Caco-2 (cell line): ENCODE measurements around the gene MX2. TPM values are rescaled to one million over a fixed set of nuclear protein-coding genes. Genes with fewer than 3 reads are reported as not detected.
"Not testable (repeated sequence)": the region's sequence is repeated elsewhere in the genome, so short reads cannot be mapped to it uniquely, and the experiment has no call there.

Experiments
- BruUV-seq: library from RNA; stranded (reverse); fragments of 400-500 nt; replicated peaks from 2 replicates; lab custom pipeline; 2021; lab: Mats Ljungman, UMichigan
- CTCF ChIA-PET: fragments of 300-600 bp; sonication (Branson Sonifier 250); formaldehyde crosslinking; loops from one replicate; lab custom pipeline; 2022; ENCODE audit warnings: antibody characterized with exemption; lab: Charles Lee
- POLR2A ChIA-PET: fragments of 300-600 bp; sonication (Branson Sonifier 250); formaldehyde crosslinking; loops from one replicate; lab custom pipeline; 2022; ENCODE audit warnings: antibody characterized with exemption; lab: Charles Lee
- DNase-seq, 2 experiments: peaks; one replicate each; pipeline versions ENCODE4 v3.0.0 to v3.0.0-alpha.2; 2020 to 2022
- H3K27me3 ChIP-seq: replicated peaks from 2 replicates; pipeline ENCODE4 v1.6.0; 2011; ENCODE audit warnings: low read length; ENCODE audit not compliant: control insufficient read depth, insufficient read depth
- H3K36me3 ChIP-seq: 2 replicates; pipeline ENCODE4 v1.5.1; 2011; ENCODE audit warnings: low read length; ENCODE audit not compliant: control insufficient read depth, insufficient read depth
- H3K4me1 ChIP-seq: fragments of 250-450 bp; sonication (Bioruptor Pico); 2 replicates; pipeline ENCODE4 v1.5.1; 2020; ENCODE audit warnings: mild to moderate bottlenecking
- H3K4me3 ChIP-seq: 2 replicates; pipeline ENCODE4 v1.5.1; 2011; ENCODE audit warnings: low read depth, mild to moderate bottlenecking, control low read depth, low read length
- H3K9me3 ChIP-seq: fragments of 250-450 bp; sonication (Bioruptor Pico); 2 replicates; pipeline ENCODE4 v1.5.1; 2020; ENCODE audit warnings: mild to moderate bottlenecking, moderate library complexity
- H3K27ac Mint-ChIP-seq: one replicate; pipeline ENCODE4 v1.8.0; 2022; ENCODE audit warnings: mixed read lengths; ENCODE audit not compliant: unreplicated experiment
- H3K27me3 Mint-ChIP-seq: one replicate; pipeline ENCODE4 v1.8.0; 2022; ENCODE audit warnings: mixed read lengths; ENCODE audit not compliant: insufficient read depth, unreplicated experiment
- H3K36me3 Mint-ChIP-seq: one replicate; pipeline ENCODE4 v1.8.0; 2022; ENCODE audit warnings: mild to moderate bottlenecking, mixed read lengths; ENCODE audit not compliant: insufficient read depth, unreplicated experiment
- H3K4me1 Mint-ChIP-seq: one replicate; pipeline ENCODE4 v1.8.0; 2022; ENCODE audit warnings: low read depth, mixed read lengths; ENCODE audit not compliant: unreplicated experiment
- H3K4me3 Mint-ChIP-seq: one replicate; pipeline ENCODE4 v1.8.0; 2022; ENCODE audit warnings: mild to moderate bottlenecking, moderate library complexity, mixed read lengths; ENCODE audit not compliant: unreplicated experiment
- H3K9me3 Mint-ChIP-seq: one replicate; pipeline ENCODE4 v1.8.0; 2022; ENCODE audit warnings: mixed read lengths; ENCODE audit not compliant: unreplicated experiment
- intact Hi-C: fragments of 100-400 bp; cut with micrococcal nuclease; formaldehyde crosslinking; loops from one replicate; pipeline ENCODE4 v1.10.0; 2022; ENCODE audit not compliant: unreplicated experiment
- total RNA-seq: library from RNA; stranded (reverse); gene quantifications from 2 replicates; pipeline ENCODE4 v1.2.3, GENCODE V29; 2022
- TF ChIP-seq, protein P1 (sequence below), 2 experiments: fragments of 200-600 bp in 1 of 2; IDR thresholded peaks; 1 replicate in 1 of 2; 2 replicates in 1 of 2; pipeline versions ENCODE4 v1.5.1 to v1.8.0; 2011 to 2022; ENCODE audit warnings: antibody characterized with exemption in 1 of 2, control low read depth in 1 of 2, inconsistent platforms in 1 of 2, low read depth in 1 of 2, low read length in 1 of 2, mild to moderate bottlenecking in 1 of 2, moderate library complexity in 1 of 2; ENCODE audit not compliant: insufficient read depth in 1 of 2, severe bottlenecking in 1 of 2, unreplicated experiment in 1 of 2

Gene MX2
- total RNA-seq, 1 experiment from 2014 or later, result 0.84 TPM

DNA sequence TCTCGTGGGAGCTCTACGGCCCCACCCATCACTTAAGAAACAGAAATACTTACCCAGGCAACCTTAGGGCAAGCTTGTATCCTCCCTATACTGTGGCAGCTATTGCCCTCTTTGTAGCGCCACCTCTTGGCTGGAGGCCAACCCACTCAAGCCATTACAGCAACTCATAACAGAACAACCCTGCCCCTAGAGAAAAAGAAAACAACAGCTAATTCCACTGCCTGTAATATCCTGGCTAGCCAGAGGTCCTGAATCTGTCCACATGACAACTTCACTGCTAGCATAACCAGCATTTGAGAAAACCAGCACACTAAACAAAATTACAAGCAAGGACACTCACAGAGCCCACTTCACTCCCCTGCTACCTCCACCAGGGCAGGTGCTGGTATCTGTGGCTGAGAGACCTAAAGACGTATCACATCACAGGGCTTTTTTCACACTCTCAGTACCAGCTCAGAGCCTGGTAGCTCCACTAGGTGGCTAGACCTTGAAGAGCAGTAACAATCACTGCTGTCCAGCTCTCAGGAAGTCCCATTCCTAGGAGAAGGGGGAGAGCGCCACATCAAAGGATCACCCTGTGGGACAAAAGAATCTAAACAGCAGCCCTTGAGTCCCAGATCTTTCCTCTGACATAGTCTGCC lies 49.7 kb downstream of the MX2 start:
- H3K36me3 ChIP-seq, result no peaks in the 10 kb centered on the region
- no peaks in the 10 kb centered on the region; the same call in 1 of the 2 replicates for H3K9me3 ChIP-seq
- H3K4me3 ChIP-seq, result no peak overlapping the region
- peak overlapping the region; percentile 19 for H3K27ac Mint-ChIP-seq
- intact Hi-C loops, result no loop called here
- ChIA-PET POLR2A (no interaction called here), CTCF (interaction anchor here (1.1 to 1.6 kb wide), 3 partner anchors 13 to 128 kb away, joined by 3 to 5 read pairs (median 4); no protein-coding TSS in a partner anchor)
- H3K36me3 Mint-ChIP-seq, result no peaks in the 10 kb centered on the region
- TF ChIP-seq, protein P1, sequence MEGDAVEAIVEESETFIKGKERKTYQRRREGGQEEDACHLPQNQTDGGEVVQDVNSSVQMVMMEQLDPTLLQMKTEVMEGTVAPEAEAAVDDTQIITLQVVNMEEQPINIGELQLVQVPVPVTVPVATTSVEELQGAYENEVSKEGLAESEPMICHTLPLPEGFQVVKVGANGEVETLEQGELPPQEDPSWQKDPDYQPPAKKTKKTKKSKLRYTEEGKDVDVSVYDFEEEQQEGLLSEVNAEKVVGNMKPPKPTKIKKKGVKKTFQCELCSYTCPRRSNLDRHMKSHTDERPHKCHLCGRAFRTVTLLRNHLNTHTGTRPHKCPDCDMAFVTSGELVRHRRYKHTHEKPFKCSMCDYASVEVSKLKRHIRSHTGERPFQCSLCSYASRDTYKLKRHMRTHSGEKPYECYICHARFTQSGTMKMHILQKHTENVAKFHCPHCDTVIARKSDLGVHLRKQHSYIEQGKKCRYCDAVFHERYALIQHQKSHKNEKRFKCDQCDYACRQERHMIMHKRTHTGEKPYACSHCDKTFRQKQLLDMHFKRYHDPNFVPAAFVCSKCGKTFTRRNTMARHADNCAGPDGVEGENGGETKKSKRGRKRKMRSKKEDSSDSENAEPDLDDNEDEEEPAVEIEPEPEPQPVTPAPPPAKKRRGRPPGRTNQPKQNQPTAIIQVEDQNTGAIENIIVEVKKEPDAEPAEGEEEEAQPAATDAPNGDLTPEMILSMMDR (IDR thresholded peaks at IDR 0.05; ENCODE audit: insufficient read depth in 1 of 2, low read depth in 1 of 2, low read length in 1 of 2, severe bottlenecking in 1 of 2, unreplicated experiment in 1 of 2), result peak in 1 of 2 experiments; percentile 20
- peaks cover 3% of the 10 kb centered on the region; the same call in 1 of the 2 replicates for H3K4me1 ChIP-seq
- H3K27me3 Mint-ChIP-seq, result no peaks in the 10 kb centered on the region
- DNase-seq, result no peak
- no peak overlapping the region for H3K4me3 Mint-ChIP-seq
- peaks cover 10% of the 10 kb centered on the region for H3K9me3 Mint-ChIP-seq
- no peaks in the 10 kb centered on the region for H3K27me3 ChIP-seq
- H3K4me1 Mint-ChIP-seq, result no peaks in the 10 kb centered on the region
- BruUV-seq, result no TSS peak

DNA sequence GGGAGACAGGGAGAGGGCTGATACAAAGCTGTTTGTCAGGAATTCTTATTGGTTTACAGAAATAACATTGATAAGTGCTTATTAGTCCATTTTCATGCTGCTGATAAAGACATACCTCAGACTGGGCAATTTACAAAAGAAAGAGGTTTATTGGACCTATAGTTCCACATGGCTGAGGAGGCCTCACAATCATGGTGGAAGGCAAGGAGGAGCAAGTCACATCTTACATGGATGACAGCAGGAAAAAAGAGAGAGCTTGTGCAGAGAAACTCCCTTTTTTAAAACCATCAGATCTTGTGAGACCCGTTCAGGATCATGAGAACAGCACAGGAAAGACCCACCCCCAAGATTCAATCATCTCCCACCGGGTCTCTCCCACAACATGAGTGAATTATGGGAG lies 55.7 kb downstream of the MX2 start:
- H3K27ac Mint-ChIP-seq, H3K4me3 Mint-ChIP-seq, intact Hi-C loops, BruUV-seq, POLR2A ChIA-PET, H3K36me3 ChIP-seq, H3K4me3 ChIP-seq, H3K27me3 Mint-ChIP-seq, H3K36me3 Mint-ChIP-seq, DNase-seq, H3K4me1 ChIP-seq, H3K9me3 ChIP-seq, H3K27me3 ChIP-seq, CTCF ChIA-PET, H3K4me1 Mint-ChIP-seq: not testable (repeated sequence)
- H3K9me3 Mint-ChIP-seq, result peaks cover 10% of the 10 kb centered on the region

DNA sequence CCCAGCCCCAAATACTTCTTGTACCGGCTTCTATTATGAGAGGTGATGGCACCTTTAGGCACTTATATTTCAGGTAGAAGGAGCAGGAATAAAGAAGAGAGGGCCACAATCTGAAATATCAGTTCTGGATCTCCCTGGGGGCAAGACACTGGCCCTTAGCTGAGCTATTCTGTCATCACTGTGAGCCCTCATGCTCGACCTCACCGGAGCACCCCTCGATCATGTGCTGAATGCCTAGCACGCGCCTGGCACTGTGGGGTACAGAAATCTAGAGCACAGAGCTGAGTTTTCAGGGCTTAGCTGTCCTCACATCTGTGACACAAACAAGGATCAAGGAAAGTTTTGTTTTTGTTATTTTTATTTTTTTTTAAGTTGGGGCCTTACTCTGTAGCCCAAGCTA lies 56.6 kb downstream of the MX2 start:
- Mint-ChIP-seq H3K27me3 (no peaks in the 10 kb centered on the region), H3K36me3 (no peaks in the 10 kb centered on the region), H3K4me3 (no peak overlapping the region), H3K9me3 (peaks cover 10% of the 10 kb centered on the region), H3K4me1 (no peaks in the 10 kb centered on the region), H3K27ac (no peak overlapping the region)
- DNase-seq, result no peak
- BruUV-seq, result no TSS peak
- POLR2A ChIA-PET, result no interaction called here
- intact Hi-C loops, result no loop called here
- H3K4me3 ChIP-seq, result no peak overlapping the region
- CTCF ChIA-PET, result no interaction called here
- H3K36me3 ChIP-seq, result no peaks in the 10 kb centered on the region
- H3K9me3 ChIP-seq, result peaks cover 9% of the 10 kb centered on the region
- peaks cover 5% of the 10 kb centered on the region; the same call in 1 of the 2 replicates for H3K4me1 ChIP-seq
- TF ChIP-seq, protein P1 (IDR thresholded peaks at IDR 0.05; ENCODE audit: insufficient read depth in 1 of 2, low read depth in 1 of 2, low read length in 1 of 2, severe bottlenecking in 1 of 2, unreplicated experiment in 1 of 2), result no peak
- H3K27me3 ChIP-seq, result no peaks in the 10 kb centered on the region
